Right lobe of liver (tissue), 6 donors: ENCODE data around the gene WWC2. TPM values are rescaled to one million over a fixed set of nuclear protein-coding genes. Genes with fewer than 3 reads are reported as not detected.

Experiments used
- ATAC-seq, 4 donors: fragments of 200-7000 bp; cut with Tn5 transposase; one replicate each; pipeline ENCODE4 v1.9.1; 2020; ENCODE audit warnings: mild to moderate bottlenecking in 4 of 4, moderate library complexity in 4 of 4
- DNase-seq, 3 donors: peaks; one replicate each; pipeline ENCODE4 v3.0.0-alpha.2; 2020
- H3K27ac ChIP-seq, 3 donors: fragments of 200-600 bp; one replicate each; pipeline ENCODE4 v1.8.0; 2022
- H3K27me3 ChIP-seq, 2 donors: fragments of 200-600 bp; one replicate each; pipeline ENCODE4 v1.8.0; 2022
- H3K36me3 ChIP-seq, 4 donors: fragments of 200-600 bp; sonication (generic) in 1 of 4; one replicate each; pipeline versions ENCODE4 v1.5.1 to v1.8.0; 2017 to 2022; ENCODE audit warnings: control low read depth in 1 of 4
- H3K4me1 ChIP-seq, 4 donors: fragments of 200-600 bp; sonication (generic) in 1 of 4; one replicate each; pipeline versions ENCODE4 v1.5.1 to v1.8.0; 2017 to 2022; ENCODE audit warnings: control low read depth in 1 of 4
- H3K4me3 ChIP-seq, 3 donors: fragments of 200-600 bp; one replicate each; pipeline ENCODE4 v1.8.0; 2022
- H3K9me3 ChIP-seq, 4 donors: fragments of 200-600 bp; sonication (generic) in 1 of 4; one replicate each; pipeline versions ENCODE4 v1.5.1 to v1.8.0; 2017 to 2022; ENCODE audit warnings: control low read depth in 1 of 4
- CTCF ChIP-seq, 4 donors: fragments of 200-600 bp in 3 of 4; fragments of 450-650 bp in 1 of 4; IDR thresholded peaks; one replicate each; pipeline versions ENCODE4 v1.5.1 to v1.8.0; 2016 to 2022; ENCODE audit warnings: antibody characterized with exemption in 4 of 4, mild to moderate bottlenecking in 2 of 4
- POLR2A ChIP-seq: fragments of 450-650 bp; IDR thresholded peaks from one replicate; pipeline ENCODE4 v1.6.1; 2017; ENCODE audit warnings: antibody characterized with exemption, mild to moderate bottlenecking
- WGBS: methylation state at CpG from one replicate; pipeline ENCODE4 v1.1.6; 2018; ENCODE audit warnings: low coverage, low lambda C conversion rate; ENCODE audit not compliant: insufficient coverage; ENCODE audit errors: missing lambda C conversion rate; 5-methylcytosine and 5-hydroxymethylcytosine counted together
- intact Hi-C, 2 donors: fragments of 100-400 bp; cut with DNase I; formaldehyde crosslinking; loops; one replicate each; pipeline versions ENCODE4 v1.11.2 to v1.14.1; 2022
- total RNA-seq, 6 experiments: library from RNA; depleted of rRNA in 2 of 6; stranded (reverse); fragments of >200 nt in 2 of 6; fragmentation: NEBNext Ultra II Directional in 3 of 6; extraction: Animal tissue kit (Norgen Biotek cat#: 25700) in 3 of 6; gene quantifications; one replicate each; pipeline versions ENCODE4 v1.1.0 to v1.2.4, GENCODE V29; 2016 to 2023
- donor health status: DM: no; HTN: yes; CAD: no.
- donor health status: DM: no; HTN: no; CAD: no.
- donor health status: DM: no; HTN: no; CAD: no.
- donor health status: DM: no; HTN: yes; CAD: no.
- donor health status: DM: no; HTN: yes; CAD: no.

The WWC2 gene
- total RNA-seq, 6 experiments from 2014 or later = 19.5 to 48.9 (median 34.4) TPM

GRCh38 chr4:183337349-183337748 is 238.3 kb downstream of the WWC2 start:
- no peaks in the 10 kb centered on the region for H3K9me3 ChIP-seq
- no peak overlapping the region for H3K27ac ChIP-seq
- TF ChIP-seq POLR2A (no peak), CTCF (IDR thresholded peaks at IDR 0.05) (no peak)
- no peak for ATAC-seq
- H3K27me3 ChIP-seq = no peaks in the 10 kb centered on the region
- WGBS = 78% methylated on average over 4 of the region's 9 CpGs
- peak in 1 of 3 donors; percentile 41 for DNase-seq
- H3K4me3 ChIP-seq = no peak overlapping the region
- H3K4me1 ChIP-seq = no peaks in the 10 kb centered on the region
- intact Hi-C loops = no loop called here
- H3K36me3 ChIP-seq = no peaks in the 10 kb centered on the region

- peak in 1 of 3 donors; percentile 45 for DNase-seq
- Histone ChIP-seq H3K9me3 (no peaks in the 10 kb centered on the region), H3K4me3 (no peak overlapping the region), H3K27ac (no peak overlapping the region), H3K27me3 (no peaks in the 10 kb centered on the region), H3K4me1 (no peaks in the 10 kb centered on the region), H3K36me3 (no peaks in the 10 kb centered on the region)
- ATAC-seq = no peak
- TF ChIP-seq CTCF (IDR thresholded peaks at IDR 0.05) (no peak), POLR2A (no peak)
- intact Hi-C loops = no loop called here
- 100% methylated on average over 2 of the region's 7 CpGs for WGBS
Observed at GRCh38 chr4:183337833-183338232, 238.8 kb downstream of the WWC2 start.

- WGBS = 40% methylated on average over 17 of the region's 40 CpGs
- Histone ChIP-seq H3K27ac (no peak overlapping the region), H3K4me1 (no peaks in the 10 kb centered on the region), H3K4me3 (no peak overlapping the region), H3K9me3 (no peaks in the 10 kb centered on the region), H3K27me3 (no peaks in the 10 kb centered on the region), H3K36me3 (no peaks in the 10 kb centered on the region)
- intact Hi-C loops = no loop called here
- DNase-seq (peak in 2 of 3 donors; percentile 36 to 48), ATAC-seq (peak in 3 of 4 donors; percentile 11 to 33 (median 15))
- TF ChIP-seq POLR2A (no peak), CTCF (IDR thresholded peaks at IDR 0.05) (no peak)
Observed at GRCh38 chr4:183342541-183343533, 243.8 kb downstream of the WWC2 start.

GRCh38 chr4:183343730-183344129 is 244.7 kb downstream of the WWC2 start:
- WGBS = 83% methylated on average over 3 of the region's 7 CpGs
- ATAC-seq = no peak
- H3K27ac ChIP-seq = no peak overlapping the region
- H3K36me3 ChIP-seq = no peaks in the 10 kb centered on the region
- no peaks in the 10 kb centered on the region for H3K9me3 ChIP-seq
- no peak overlapping the region for H3K4me3 ChIP-seq
- no peaks in the 10 kb centered on the region for H3K27me3 ChIP-seq
- intact Hi-C loops = no loop called here
- no peak for TF ChIP-seq CTCF (IDR thresholded peaks at IDR 0.05)
- no peak for TF ChIP-seq POLR2A
- no peaks in the 10 kb centered on the region for H3K4me1 ChIP-seq
- DNase-seq = peak in 2 of 3 donors; percentile 27 to 28
